Suprapubic skin (tissue), 3 donors: ENCODE results near the gene PRR11.

Experiments used
- CTCF ChIP-seq, 2 donors: fragments of 200-600 bp in 1 of 2; fragments of 450-650 bp in 1 of 2; sonication (generic) in 1 of 2; IDR thresholded peaks; one replicate each; pipeline ENCODE4 v1.5.1; 2016 to 2019; ENCODE audit warnings: antibody characterized with exemption in 2 of 2, mild to moderate bottlenecking in 1 of 2, moderate library complexity in 1 of 2
- POLR2A ChIP-seq, 2 donors: fragments of 450-650 bp; IDR thresholded peaks; one replicate each; pipeline ENCODE4 v1.6.1; 2017; ENCODE audit warnings: antibody characterized with exemption in 2 of 2, mild to moderate bottlenecking in 2 of 2, moderate library complexity in 2 of 2

- no peak for TF ChIP-seq CTCF (IDR thresholded peaks at IDR 0.05)
- no peak for TF ChIP-seq POLR2A (IDR thresholded peaks at IDR 0.05)
These were observed 64.4 kb downstream of the PRR11 start for GRCh38 chr17:59219992-59220327.
